ENCODE results near the gene GNAS-AS1.
"Not testable (repeated sequence)": the region's sequence is repeated elsewhere in the genome, so short reads cannot be mapped to it uniquely, and the experiment has no call there.

GNAS-AS1 gene

DNA sequence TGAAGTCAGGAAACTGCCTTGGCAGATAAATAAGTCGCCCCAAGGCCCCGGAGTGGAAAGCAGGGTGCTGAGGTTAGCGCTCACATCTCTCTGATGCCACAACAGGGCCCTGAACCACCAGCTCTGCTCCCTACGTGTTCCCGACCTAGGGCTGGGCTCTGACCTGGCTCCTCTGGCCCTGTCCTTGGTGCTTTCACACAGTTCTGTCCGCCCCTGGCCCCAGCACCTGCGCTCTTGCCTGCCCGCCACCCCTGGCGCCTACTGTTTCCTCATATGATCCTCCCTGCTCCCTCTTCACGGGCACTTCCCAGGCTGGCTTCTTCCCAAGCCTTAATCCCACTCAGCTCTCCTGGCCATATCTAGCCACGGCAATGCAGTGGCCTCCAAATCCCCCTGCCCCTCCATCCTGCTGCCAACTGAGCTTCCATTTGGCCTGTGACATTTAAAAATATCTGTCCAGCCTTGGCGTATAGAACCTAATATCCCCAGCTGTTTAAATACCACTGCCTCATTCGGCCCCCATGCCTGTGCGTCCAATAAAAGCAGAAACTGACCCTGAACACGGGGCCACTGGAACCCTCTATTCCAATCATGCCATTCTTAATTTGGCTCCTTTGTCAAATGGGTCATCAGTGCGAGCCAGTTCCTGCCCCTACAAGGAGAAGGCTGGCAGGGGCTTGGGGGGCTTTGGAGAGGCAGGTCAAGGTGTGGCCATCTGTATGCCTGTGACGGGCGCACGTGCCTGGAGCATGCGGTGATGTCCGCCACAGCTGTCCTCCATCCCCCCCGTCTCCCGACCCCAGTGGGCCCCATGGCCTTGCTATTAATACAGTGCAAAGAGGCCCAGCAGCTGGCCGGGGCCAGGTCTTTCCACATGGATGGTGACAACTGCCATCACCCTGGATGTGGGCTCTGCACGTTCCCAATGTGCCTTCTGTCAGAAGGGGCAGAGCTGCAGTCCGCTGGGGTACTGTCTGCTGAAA is 27.7 kb downstream of the GNAS-AS1 start:
- Histone ChIP-seq H3K23ac (ENCODE audit: low read length in 2 of 2) (no peak overlapping the region), H3K18ac (ENCODE audit: low read depth in 1 of 2, low read length in 2 of 2) (no peak overlapping the region), H3K4me2 (ENCODE audit: low read length, poor library complexity, severe bottlenecking) (no peak overlapping the region), H4K8ac (ENCODE audit: low read length) (no peak overlapping the region), H3K79me1 (replicated peaks; ENCODE audit: low read length, poor library complexity, severe bottlenecking) (peaks cover 11% of the 10 kb centered on the region), H2BK120ac (ENCODE audit: low read depth, low read length) (no peak overlapping the region), H2AK5ac (ENCODE audit: low read length, severe bottlenecking) (no peak overlapping the region), H3K14ac (ENCODE audit: low read length in 2 of 2) (no peak overlapping the region), H3K27ac (ENCODE audit: low read length, poor library complexity, severe bottlenecking) (no peak overlapping the region), H3K9ac (ENCODE audit: low read length) (no peak overlapping the region), H3K36me3 (ENCODE audit: control insufficient read depth in 1 of 2, insufficient read depth in 2 of 2, low read depth in 1 of 2, low read length in 2 of 2) (peaks cover 0 to 33% of the 10 kb centered on the region in 2 experiments), H4K91ac (ENCODE audit: low read length) (no peak overlapping the region), H3K27me3 (ENCODE audit: control insufficient read depth in 1 of 2, insufficient read depth in 1 of 2, low read length in 2 of 2) (no peaks in the 10 kb centered on the region), H3K4me3 (ENCODE audit: insufficient read depth in 1 of 2, low read depth in 1 of 2, low read length in 2 of 2) (no peak overlapping the region), H2BK5ac (ENCODE audit: low read depth, low read length, poor library complexity, severe bottlenecking) (no peak overlapping the region), H2BK12ac (ENCODE audit: low read length in 2 of 2) (no peak overlapping the region), H3K9me3 (ENCODE audit: control insufficient read depth, low read length) (no peaks in the 10 kb centered on the region), H3K4me1 (ENCODE audit: control insufficient read depth, insufficient read depth, low read depth, low read length) (peaks cover 4% of the 10 kb centered on the region), H2BK15ac (ENCODE audit: low read depth, poor library complexity, severe bottlenecking) (no peak overlapping the region), H3K4ac (ENCODE audit: low read depth in 1 of 2, low read length in 2 of 2) (no peak overlapping the region), H2AFZ (ENCODE audit: low read depth, low read length) (no peak overlapping the region)
- no peak for DNase-seq
- 90% methylated on average over 26 of the region's 26 CpGs for WGBS

DNA sequence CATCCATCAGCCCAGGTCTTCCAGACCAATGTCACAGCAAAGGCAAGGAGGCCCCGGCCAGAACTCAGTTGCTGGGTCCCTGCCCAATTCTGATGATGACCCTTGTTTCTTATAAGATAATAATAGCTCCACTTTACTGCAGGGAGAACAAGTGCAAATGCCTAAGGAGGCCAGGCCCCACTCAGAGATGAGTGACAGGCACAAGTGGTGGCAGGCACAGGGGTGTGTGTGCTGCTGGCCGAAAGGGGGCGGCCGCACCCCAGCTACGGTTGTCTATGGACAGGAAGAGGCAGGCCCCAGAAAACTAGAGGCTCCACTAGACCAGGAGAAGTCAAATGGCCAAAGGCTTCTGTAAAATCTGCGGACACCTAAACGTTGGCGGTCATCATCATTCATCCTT is 28.6 kb downstream of the GNAS-AS1 start:
- no peak overlapping the region for H2BK5ac ChIP-seq (ENCODE audit: low read depth, low read length, poor library complexity, severe bottlenecking)
- H3K36me3 ChIP-seq (ENCODE audit: control insufficient read depth in 1 of 2, insufficient read depth in 2 of 2, low read depth in 1 of 2, low read length in 2 of 2): peaks cover 0 to 38% of the 10 kb centered on the region in 2 experiments
- no peak overlapping the region for H3K14ac ChIP-seq (ENCODE audit: low read length in 2 of 2)
- H3K27me3 ChIP-seq (ENCODE audit: control insufficient read depth in 1 of 2, insufficient read depth in 1 of 2, low read length in 2 of 2): no peaks in the 10 kb centered on the region
- H2BK15ac ChIP-seq (ENCODE audit: low read depth, poor library complexity, severe bottlenecking): no peak overlapping the region
- no peaks in the 10 kb centered on the region for H3K9me3 ChIP-seq (ENCODE audit: control insufficient read depth, low read length)
- no peak overlapping the region for H3K18ac ChIP-seq (ENCODE audit: low read depth in 1 of 2, low read length in 2 of 2)
- no peak overlapping the region for H4K91ac ChIP-seq (ENCODE audit: low read length)
- no peak overlapping the region for H3K9ac ChIP-seq (ENCODE audit: low read length)
- no peak overlapping the region for H2BK120ac ChIP-seq (ENCODE audit: low read depth, low read length)
- H4K8ac ChIP-seq (ENCODE audit: low read length): no peak overlapping the region
- no peak overlapping the region for H3K23ac ChIP-seq (ENCODE audit: low read length in 2 of 2)
- H3K4me1 ChIP-seq (ENCODE audit: control insufficient read depth, insufficient read depth, low read depth, low read length): peaks cover 9% of the 10 kb centered on the region
- no peak for DNase-seq
- no peak overlapping the region for H3K4me2 ChIP-seq (ENCODE audit: low read length, poor library complexity, severe bottlenecking)
- H2AK5ac ChIP-seq (ENCODE audit: low read length, severe bottlenecking): no peak overlapping the region
- no peak overlapping the region for H3K4me3 ChIP-seq (ENCODE audit: insufficient read depth in 1 of 2, low read depth in 1 of 2, low read length in 2 of 2)
- no peak overlapping the region for H2BK12ac ChIP-seq (ENCODE audit: low read length in 2 of 2)
- H3K79me1 ChIP-seq (replicated peaks; ENCODE audit: low read length, poor library complexity, severe bottlenecking): peaks cover 11% of the 10 kb centered on the region
- no peak overlapping the region for H3K4ac ChIP-seq (ENCODE audit: low read depth in 1 of 2, low read length in 2 of 2)
- H2AFZ ChIP-seq (ENCODE audit: low read depth, low read length): no peak overlapping the region
- no peak overlapping the region for H3K27ac ChIP-seq (ENCODE audit: low read length, poor library complexity, severe bottlenecking)
- 87% methylated on average over 8 of the region's 8 CpGs for WGBS

DNA sequence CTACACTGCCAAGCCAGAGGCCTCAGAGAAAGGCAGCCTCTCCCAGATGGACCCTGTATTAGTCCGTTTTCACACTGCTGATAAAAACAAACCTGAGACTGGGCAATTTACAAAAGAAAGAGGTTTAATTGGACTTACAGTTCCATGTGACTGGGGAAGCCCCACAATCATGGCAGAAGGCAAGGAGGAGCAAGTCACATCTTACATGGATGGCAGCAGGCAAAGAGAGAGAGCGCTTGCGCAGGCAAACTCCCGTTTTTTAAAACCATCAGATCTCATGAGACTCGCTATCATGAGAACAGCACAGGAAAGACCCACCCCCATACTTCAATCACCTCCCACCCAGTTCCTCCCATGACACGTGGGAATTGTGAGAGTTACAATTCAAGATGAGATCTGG is 30.2 kb downstream of the GNAS-AS1 start:
- not testable (repeated sequence) for H2AK5ac ChIP-seq (ENCODE audit: low read length, severe bottlenecking); H3K4me2 ChIP-seq (ENCODE audit: low read length, poor library complexity, severe bottlenecking); H3K23ac ChIP-seq (ENCODE audit: low read length in 2 of 2); H3K18ac ChIP-seq (ENCODE audit: low read depth in 1 of 2, low read length in 2 of 2); H3K4ac ChIP-seq (ENCODE audit: low read depth in 1 of 2, low read length in 2 of 2); H2BK15ac ChIP-seq (ENCODE audit: low read depth, poor library complexity, severe bottlenecking); H3K4me1 ChIP-seq (ENCODE audit: control insufficient read depth, insufficient read depth, low read depth, low read length); H2BK5ac ChIP-seq (ENCODE audit: low read depth, low read length, poor library complexity, severe bottlenecking); H4K91ac ChIP-seq (ENCODE audit: low read length); H2BK12ac ChIP-seq (ENCODE audit: low read length in 2 of 2); H3K14ac ChIP-seq (ENCODE audit: low read length in 2 of 2); H2BK120ac ChIP-seq (ENCODE audit: low read depth, low read length); H3K4me3 ChIP-seq (ENCODE audit: insufficient read depth in 1 of 2, low read depth in 1 of 2, low read length in 2 of 2); H3K27me3 ChIP-seq (ENCODE audit: control insufficient read depth in 1 of 2, insufficient read depth in 1 of 2, low read length in 2 of 2); H4K8ac ChIP-seq (ENCODE audit: low read length); H3K9ac ChIP-seq (ENCODE audit: low read length); H3K9me3 ChIP-seq (ENCODE audit: control insufficient read depth, low read length); H2AFZ ChIP-seq (ENCODE audit: low read depth, low read length); H3K27ac ChIP-seq (ENCODE audit: low read length, poor library complexity, severe bottlenecking); DNase-seq
- Histone ChIP-seq H3K36me3 (ENCODE audit: control insufficient read depth in 1 of 2, insufficient read depth in 2 of 2, low read depth in 1 of 2, low read length in 2 of 2) (peaks cover 0 to 52% of the 10 kb centered on the region in 2 experiments), H3K79me1 (replicated peaks; ENCODE audit: low read length, poor library complexity, severe bottlenecking) (peaks cover 13% of the 10 kb centered on the region)
- 90% methylated on average over 5 of the region's 6 CpGs for WGBS

- Histone ChIP-seq H3K36me3 (ENCODE audit: control insufficient read depth in 1 of 2, insufficient read depth in 2 of 2, low read depth in 1 of 2, low read length in 2 of 2) (peaks cover 0 to 52% of the 10 kb centered on the region in 2 experiments), H3K14ac (ENCODE audit: low read length in 2 of 2) (no peak overlapping the region), H2BK120ac (ENCODE audit: low read depth, low read length) (no peak overlapping the region), H3K4me2 (ENCODE audit: low read length, poor library complexity, severe bottlenecking) (no peak overlapping the region), H3K27ac (ENCODE audit: low read length, poor library complexity, severe bottlenecking) (no peak overlapping the region), H3K4me3 (ENCODE audit: insufficient read depth in 1 of 2, low read depth in 1 of 2, low read length in 2 of 2) (no peak overlapping the region), H3K4ac (ENCODE audit: low read depth in 1 of 2, low read length in 2 of 2) (no peak overlapping the region), H2BK15ac (ENCODE audit: low read depth, poor library complexity, severe bottlenecking) (no peak overlapping the region), H4K8ac (ENCODE audit: low read length) (no peak overlapping the region), H3K79me1 (replicated peaks; ENCODE audit: low read length, poor library complexity, severe bottlenecking) (peaks cover 13% of the 10 kb centered on the region), H3K27me3 (ENCODE audit: control insufficient read depth in 1 of 2, insufficient read depth in 1 of 2, low read length in 2 of 2) (no peaks in the 10 kb centered on the region), H2BK5ac (ENCODE audit: low read depth, low read length, poor library complexity, severe bottlenecking) (no peak overlapping the region), H4K91ac (ENCODE audit: low read length) (no peak overlapping the region), H3K18ac (ENCODE audit: low read depth in 1 of 2, low read length in 2 of 2) (no peak overlapping the region), H2AFZ (ENCODE audit: low read depth, low read length) (no peak overlapping the region), H3K9ac (ENCODE audit: low read length) (no peak overlapping the region), H3K9me3 (ENCODE audit: control insufficient read depth, low read length) (no peaks in the 10 kb centered on the region), H3K23ac (ENCODE audit: low read length in 2 of 2) (no peak overlapping the region), H2BK12ac (ENCODE audit: low read length in 2 of 2) (no peak overlapping the region), H2AK5ac (ENCODE audit: low read length, severe bottlenecking) (no peak overlapping the region), H3K4me1 (ENCODE audit: control insufficient read depth, insufficient read depth, low read depth, low read length) (peaks cover 9% of the 10 kb centered on the region)
- whole genome bisulfite sequencing: 91% methylated on average over 13 of the region's 13 CpGs
- no peak for DNase-seq
Measured at GRCh38 chr20:58819921-58820320, 30.8 kb downstream of the GNAS-AS1 start.
